HepG2 (cell line): ENCODE results near the gene MBD3L3. TPM values are rescaled to one million over a fixed set of nuclear protein-coding genes. Genes with fewer than 3 reads are reported as not detected.

Experiments used
- BRCA1 ChIP-seq: sonication (generic); formaldehyde crosslinking; IDR thresholded peaks from 2 replicates; pipeline ENCODE4 v1.4.0; 2020; ENCODE audit warnings: missing genetic modification reagents
- DPF2 ChIP-seq: sonication (generic); formaldehyde crosslinking; IDR thresholded peaks from 2 replicates; pipeline ENCODE4 v1.4.0; 2020; ENCODE audit warnings: mild to moderate bottlenecking, low read depth, missing genetic modification reagents, borderline replicate concordance
- ELF4 ChIP-seq: sonication (generic); formaldehyde crosslinking; IDR thresholded peaks from 2 replicates; pipeline ENCODE4 v1.5.0; 2020; ENCODE audit warnings: missing genetic modification reagents, mild to moderate bottlenecking, moderate library complexity, borderline replicate concordance
- FOXK2 ChIP-seq: fragments of 450-650 bp; IDR thresholded peaks from 2 replicates; pipeline ENCODE4 v1.6.1; 2016
- KDM2A ChIP-seq: sonication (generic); formaldehyde crosslinking; IDR thresholded peaks from 2 replicates; pipeline ENCODE4 v1.4.0; 2020; ENCODE audit warnings: low read depth, missing genetic modification reagents, borderline replicate concordance
- RARG ChIP-seq: sonication (generic); formaldehyde crosslinking; IDR thresholded peaks from 2 replicates; pipeline ENCODE4 v1.4.0; 2020; ENCODE audit warnings: low read depth, mild to moderate bottlenecking, missing genetic modification reagents
- STAT6 ChIP-seq: sonication (generic); formaldehyde crosslinking; IDR thresholded peaks from 2 replicates; pipeline ENCODE4 v1.4.0; 2020; ENCODE audit warnings: missing genetic modification reagents, mild to moderate bottlenecking, borderline replicate concordance
- THAP7 ChIP-seq: sonication (generic); formaldehyde crosslinking; IDR thresholded peaks from 2 replicates; pipeline ENCODE4 v1.8.1; 2023; ENCODE audit warnings: mild to moderate bottlenecking, missing genetic modification reagents
- ZNF710 ChIP-seq: sonication (generic); formaldehyde crosslinking; IDR thresholded peaks from 2 replicates; pipeline ENCODE4 v1.5.0; 2020; ENCODE audit warnings: mild to moderate bottlenecking, missing genetic modification reagents, borderline replicate concordance
- ZNF879 ChIP-seq: sonication (generic); formaldehyde crosslinking; IDR thresholded peaks from 2 replicates; pipeline ENCODE4 v1.8.1; 2023; ENCODE audit warnings: missing genetic modification reagents
- polyA plus RNA-seq, 8 experiments: library from polyadenylated mRNA; depleted of rRNA in 3 of 8; stranded (reverse) in 7 of 8; unstranded in 1 of 8; fragments of >200 nt; fragmentation: Illumina TruSeq in 4 of 8; extraction: Trizol in 4 of 8; gene quantifications; 2 replicates each; pipeline versions ENCODE4 v1.2.1 to v1.2.3, GENCODE V29; 2011 to 2016; ENCODE audit warnings: low read depth in 4 of 8, missing spikeins in 1 of 8, mixed read lengths in 1 of 8; ENCODE audit not compliant: insufficient read depth in 1 of 8
- total RNA-seq, 5 experiments: library from RNA; depleted of rRNA; stranded (reverse); fragments of >200 nt; fragmentation: Illumina TruSeq; extraction: Trizol; gene quantifications; 2 replicates each; pipeline ENCODE4 v1.2.3, GENCODE V29; 2016; ENCODE audit warnings: low read depth in 1 of 5
- TF ChIP-seq, protein P1 (sequence below): sonication (generic); formaldehyde crosslinking; IDR thresholded peaks from 2 replicates; pipeline ENCODE4 v1.4.0; 2020; ENCODE audit warnings: missing genetic modification reagents
- TF ChIP-seq, protein P2 (sequence below): sonication (generic); formaldehyde crosslinking; IDR thresholded peaks from 2 replicates; pipeline ENCODE4 v1.8.1; 2023; ENCODE audit warnings: mild to moderate bottlenecking, missing genetic modification reagents, borderline replicate concordance
- TF ChIP-seq, protein P3 (sequence below): sonication (generic); formaldehyde crosslinking; IDR thresholded peaks from 2 replicates; pipeline ENCODE4 v1.8.0; 2022; ENCODE audit warnings: mild to moderate bottlenecking, missing genetic modification reagents

Gene MBD3L3
- total and polyA plus RNA-seq, 2 of the 13 experiments (the other 11 are each of a cell fraction or from before 2014, with no cell fraction given): not detected

DNA sequence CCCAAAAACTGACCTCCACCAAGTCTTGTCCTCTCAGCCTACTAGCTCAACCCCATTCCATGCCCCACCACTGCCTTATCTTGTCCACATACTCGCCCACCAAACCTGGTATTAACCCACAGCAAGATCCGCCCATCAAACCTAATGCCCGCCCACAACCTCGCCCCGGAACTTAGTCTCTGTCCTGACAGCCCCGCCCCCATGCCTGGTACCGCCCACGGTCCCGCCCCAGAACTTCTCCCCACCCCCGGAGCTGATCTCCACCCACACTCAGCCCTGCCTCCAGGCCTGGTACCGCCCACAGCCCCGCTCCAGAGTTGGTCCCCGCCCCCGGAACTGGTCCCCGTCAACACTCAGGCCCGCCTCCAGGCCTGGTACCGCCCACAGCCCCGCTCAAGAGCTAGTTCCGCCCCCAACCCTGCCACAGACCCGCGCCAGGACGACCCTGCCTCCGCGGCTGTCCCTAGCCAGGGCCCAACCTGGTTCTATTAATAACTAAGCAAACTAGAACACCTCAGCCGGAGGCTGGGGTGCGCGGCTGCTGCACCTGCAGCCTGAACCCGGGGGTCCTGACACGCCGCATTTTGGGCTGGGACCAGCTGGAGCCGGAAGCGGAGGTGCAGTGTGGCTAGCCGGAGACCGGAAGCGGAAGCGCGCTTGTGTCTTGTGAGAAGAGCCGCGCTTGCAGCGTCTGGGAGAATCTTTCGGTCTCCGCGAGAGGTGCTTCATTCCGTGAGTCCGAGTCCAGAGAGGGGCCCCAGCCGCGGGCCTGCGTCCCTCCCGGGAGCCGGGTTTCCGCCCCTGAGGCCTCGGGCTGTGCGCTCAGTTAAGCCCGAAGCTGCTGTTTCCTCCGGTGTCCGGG lies 10.8 kb upstream of the MBD3L3 start, which contains the start of gene ZNF557 (continued):
- TF ChIP-seq, protein P1, sequence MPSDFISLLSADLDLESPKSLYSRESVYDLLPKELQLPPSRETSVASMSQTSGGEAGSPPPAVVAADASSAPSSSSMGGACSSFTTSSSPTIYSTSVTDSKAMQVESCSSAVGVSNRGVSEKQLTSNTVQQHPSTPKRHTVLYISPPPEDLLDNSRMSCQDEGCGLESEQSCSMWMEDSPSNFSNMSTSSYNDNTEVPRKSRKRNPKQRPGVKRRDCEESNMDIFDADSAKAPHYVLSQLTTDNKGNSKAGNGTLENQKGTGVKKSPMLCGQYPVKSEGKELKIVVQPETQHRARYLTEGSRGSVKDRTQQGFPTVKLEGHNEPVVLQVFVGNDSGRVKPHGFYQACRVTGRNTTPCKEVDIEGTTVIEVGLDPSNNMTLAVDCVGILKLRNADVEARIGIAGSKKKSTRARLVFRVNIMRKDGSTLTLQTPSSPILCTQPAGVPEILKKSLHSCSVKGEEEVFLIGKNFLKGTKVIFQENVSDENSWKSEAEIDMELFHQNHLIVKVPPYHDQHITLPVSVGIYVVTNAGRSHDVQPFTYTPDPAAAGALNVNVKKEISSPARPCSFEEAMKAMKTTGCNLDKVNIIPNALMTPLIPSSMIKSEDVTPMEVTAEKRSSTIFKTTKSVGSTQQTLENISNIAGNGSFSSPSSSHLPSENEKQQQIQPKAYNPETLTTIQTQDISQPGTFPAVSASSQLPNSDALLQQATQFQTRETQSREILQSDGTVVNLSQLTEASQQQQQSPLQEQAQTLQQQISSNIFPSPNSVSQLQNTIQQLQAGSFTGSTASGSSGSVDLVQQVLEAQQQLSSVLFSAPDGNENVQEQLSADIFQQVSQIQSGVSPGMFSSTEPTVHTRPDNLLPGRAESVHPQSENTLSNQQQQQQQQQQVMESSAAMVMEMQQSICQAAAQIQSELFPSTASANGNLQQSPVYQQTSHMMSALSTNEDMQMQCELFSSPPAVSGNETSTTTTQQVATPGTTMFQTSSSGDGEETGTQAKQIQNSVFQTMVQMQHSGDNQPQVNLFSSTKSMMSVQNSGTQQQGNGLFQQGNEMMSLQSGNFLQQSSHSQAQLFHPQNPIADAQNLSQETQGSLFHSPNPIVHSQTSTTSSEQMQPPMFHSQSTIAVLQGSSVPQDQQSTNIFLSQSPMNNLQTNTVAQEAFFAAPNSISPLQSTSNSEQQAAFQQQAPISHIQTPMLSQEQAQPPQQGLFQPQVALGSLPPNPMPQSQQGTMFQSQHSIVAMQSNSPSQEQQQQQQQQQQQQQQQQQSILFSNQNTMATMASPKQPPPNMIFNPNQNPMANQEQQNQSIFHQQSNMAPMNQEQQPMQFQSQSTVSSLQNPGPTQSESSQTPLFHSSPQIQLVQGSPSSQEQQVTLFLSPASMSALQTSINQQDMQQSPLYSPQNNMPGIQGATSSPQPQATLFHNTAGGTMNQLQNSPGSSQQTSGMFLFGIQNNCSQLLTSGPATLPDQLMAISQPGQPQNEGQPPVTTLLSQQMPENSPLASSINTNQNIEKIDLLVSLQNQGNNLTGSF: no peak
- TF ChIP-seq, protein P2, sequence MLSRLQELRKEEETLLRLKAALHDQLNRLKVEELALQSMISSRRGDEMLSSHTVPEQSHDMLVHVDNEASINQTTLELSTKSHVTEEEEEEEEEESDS (CRISPR knock-in tag): peak; percentile 70; the same call in 1 of the 2 replicates
- peak; percentile 67 for TF ChIP-seq KDM2A (CRISPR knock-in tag)
- TF ChIP-seq DPF2 (CRISPR knock-in tag): no peak
- peak; percentile 71; the same call in 1 of the 2 replicates for TF ChIP-seq ELF4 (CRISPR knock-in tag)
- TF ChIP-seq ZNF879 (CRISPR knock-in tag): no peak
- TF ChIP-seq FOXK2: no peak
- 0 out of 2 replicates have a peak, but pooled peaks have one; percentile 82 for TF ChIP-seq STAT6 (CRISPR knock-in tag)
- 0 out of 2 replicates have a peak, but pooled peaks have one; percentile 52 for TF ChIP-seq BRCA1 (CRISPR knock-in tag)
- no peak for TF ChIP-seq RARG (CRISPR knock-in tag)
- TF ChIP-seq, protein P3, sequence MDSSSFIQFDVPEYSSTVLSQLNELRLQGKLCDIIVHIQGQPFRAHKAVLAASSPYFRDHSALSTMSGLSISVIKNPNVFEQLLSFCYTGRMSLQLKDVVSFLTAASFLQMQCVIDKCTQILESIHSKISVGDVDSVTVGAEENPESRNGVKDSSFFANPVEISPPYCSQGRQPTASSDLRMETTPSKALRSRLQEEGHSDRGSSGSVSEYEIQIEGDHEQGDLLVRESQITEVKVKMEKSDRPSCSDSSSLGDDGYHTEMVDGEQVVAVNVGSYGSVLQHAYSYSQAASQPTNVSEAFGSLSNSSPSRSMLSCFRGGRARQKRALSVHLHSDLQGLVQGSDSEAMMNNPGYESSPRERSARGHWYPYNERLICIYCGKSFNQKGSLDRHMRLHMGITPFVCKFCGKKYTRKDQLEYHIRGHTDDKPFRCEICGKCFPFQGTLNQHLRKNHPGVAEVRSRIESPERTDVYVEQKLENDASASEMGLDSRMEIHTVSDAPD: no peak
- TF ChIP-seq THAP7 (CRISPR knock-in tag): peak; percentile 74; the same call in 1 of the 2 replicates
- TF ChIP-seq ZNF710: peak; percentile 14; the same call in 1 of the 2 replicates
